ENCODE data around the gene ZNF77.
"Not testable (repeated sequence)": the region's sequence is repeated elsewhere in the genome, so short reads cannot be mapped to it uniquely, and the experiment has no call there.

Gene ZNF77

DNA sequence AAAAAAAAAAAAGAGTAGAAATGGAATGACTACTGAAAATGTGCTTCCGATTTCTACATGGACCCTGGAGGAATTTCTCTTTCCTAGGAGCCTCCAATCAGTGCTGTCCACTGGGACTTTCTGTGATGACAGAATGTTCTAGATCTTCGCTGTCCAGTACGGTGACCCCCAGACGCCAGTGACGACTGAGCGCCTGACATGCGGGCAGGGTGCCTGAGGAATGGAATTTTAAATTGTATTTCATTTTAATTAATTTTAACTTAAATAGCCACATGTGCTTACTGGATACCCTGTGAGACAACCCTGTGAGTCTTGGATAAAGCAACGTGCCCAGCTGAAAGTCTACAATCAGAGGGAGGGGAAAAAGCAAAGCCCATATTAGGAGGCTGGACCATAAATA lies 28.5 kb upstream of the ZNF77 start:
- DNase-seq (ENCODE audit: insufficient read length, low spot score) (no peak), FAIRE-seq (no peak)

DNA sequence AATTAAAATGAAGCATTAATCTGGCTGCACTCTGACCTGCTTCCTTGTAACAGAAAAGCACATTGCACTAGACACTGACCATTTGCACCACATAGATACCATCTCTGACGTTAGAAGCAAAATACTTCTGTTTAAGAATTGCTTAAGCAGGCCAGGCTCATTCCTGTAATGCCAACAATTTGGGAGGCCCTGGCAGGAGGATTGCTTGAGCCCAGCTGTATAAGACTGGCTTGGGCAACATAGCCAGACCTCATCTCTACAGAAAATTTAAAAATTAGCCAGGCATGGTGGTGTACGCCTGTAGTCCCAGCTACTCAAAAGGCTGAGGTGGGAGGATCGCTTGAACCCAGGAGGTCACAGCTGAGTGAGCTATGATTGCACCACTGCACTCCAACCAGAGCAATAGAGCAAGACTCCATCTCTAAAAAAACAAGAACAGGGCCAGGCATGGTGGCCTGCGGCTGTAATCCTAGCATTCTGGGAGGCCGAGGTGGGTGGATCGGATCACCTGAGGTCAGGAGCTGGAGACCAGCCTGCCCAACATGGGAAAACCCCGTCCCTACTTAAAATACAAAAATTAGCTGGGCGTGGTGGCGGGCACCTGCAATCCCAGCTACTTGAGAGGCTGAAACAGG lies 25.5 kb upstream of the ZNF77 start:
- no peak for DNase-seq (ENCODE audit: insufficient read length, low spot score)
- no peak for FAIRE-seq

DNA sequence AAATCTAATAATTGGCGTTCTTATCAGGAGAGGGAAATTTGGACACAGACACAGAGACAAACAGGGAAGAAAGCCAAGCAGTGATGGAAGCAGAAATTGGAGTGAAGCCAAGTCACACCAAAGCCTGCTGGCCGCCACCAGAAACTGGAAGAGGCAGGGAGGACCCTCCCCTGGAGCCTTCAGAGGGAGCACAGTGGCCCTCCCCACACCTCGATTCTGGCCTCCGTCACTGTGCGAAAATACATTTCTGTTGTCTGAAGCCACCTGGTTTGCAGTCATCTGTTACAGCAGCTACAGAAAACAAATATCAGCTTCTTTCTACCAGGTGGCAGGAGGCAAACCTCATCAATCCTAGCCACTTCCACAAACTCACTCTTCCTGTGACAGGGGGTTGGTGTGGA lies 24.3 kb upstream of the ZNF77 start:
- DNase-seq (ENCODE audit: insufficient read length, low spot score): no peak
- no peak for FAIRE-seq

DNA sequence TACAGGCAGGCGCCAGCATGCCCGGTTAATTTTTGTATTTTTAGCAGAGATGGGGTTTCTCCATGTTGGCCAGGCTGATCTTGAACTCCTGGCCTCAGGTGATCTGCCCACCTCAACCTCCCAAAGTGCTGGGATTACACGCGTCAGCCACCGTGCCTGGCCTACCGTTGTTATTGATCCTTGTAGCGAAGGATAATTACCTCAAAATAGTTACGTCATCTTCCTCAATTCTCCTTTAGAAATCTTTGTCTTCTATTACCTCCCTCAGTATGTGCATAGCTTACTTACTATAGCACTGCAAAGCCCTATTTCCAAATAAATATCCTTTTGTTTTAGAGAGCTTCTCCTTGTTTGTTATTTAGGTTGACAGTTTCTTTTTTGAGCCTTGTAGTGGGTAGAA lies 23.2 kb upstream of the ZNF77 start:
- FAIRE-seq (no peak), DNase-seq (ENCODE audit: insufficient read length, low spot score) (no peak)

DNA sequence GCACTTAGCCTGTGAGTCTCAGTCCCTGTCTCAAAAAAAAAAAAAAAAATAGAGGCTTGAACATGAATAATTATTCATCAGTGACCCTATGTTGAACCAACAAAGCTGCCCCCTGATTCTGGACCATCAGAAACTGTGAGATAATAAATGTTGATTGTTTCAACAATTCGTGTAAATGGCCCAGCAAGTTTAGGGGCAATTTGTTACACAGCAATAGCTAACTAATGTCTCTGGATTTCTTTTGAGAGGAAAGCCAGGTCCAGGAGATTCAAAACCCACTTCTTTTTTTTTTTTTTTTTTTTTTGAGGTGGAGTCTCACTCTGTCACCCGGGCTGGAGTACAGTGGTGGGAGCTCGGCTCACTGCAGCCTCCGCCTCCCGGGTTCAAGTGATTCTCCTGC lies 20.1 kb upstream of the ZNF77 start:
- FAIRE-seq (no peak), DNase-seq (ENCODE audit: insufficient read length, low spot score) (no peak)

DNA sequence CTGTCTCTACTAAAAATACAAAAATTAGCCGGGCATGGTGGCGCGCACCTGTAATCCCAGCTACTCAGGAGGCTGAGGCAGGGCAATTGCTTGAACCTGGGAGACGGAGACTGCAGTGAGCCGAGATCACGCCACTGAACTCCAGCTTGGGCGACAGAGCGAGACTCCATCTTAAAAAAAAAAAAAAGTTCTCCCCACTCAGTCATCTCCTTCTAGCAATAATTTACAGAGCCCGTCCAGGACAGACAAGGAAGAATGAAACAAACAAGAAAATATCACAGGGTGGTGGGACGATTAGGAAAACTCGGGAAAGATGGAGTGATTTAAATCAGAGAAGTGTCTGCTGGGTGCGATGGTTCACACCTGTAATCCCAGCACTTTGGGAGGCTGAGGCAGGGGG lies 18.9 kb upstream of the ZNF77 start:
- FAIRE-seq: not testable (repeated sequence)

DNA sequence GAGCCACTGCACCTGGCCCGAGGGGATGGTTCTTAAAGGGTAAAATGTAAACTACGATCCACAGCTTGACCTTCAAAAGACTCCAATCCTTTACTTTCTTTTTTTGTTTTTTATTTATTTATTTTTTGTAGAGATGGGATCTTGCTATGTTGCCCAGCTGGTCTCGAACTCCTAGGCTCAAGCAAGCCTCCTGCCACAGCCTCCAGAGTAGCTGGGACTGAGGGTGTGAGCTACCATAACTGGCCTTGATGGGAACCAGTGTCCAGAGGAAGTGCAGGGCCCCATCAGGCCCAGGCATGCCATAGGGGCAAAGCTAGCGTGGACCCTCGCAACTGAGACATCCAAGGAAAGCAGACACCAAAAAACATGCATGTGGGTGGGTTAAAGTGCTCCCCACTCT lies 18.4 kb upstream of the ZNF77 start:
- DNase-seq (ENCODE audit: insufficient read length, low spot score) (no peak), FAIRE-seq (no peak)

More for the DNA sequence above, 18.9 kb upstream of the ZNF77 start:
- not testable (repeated sequence) for DNase-seq (ENCODE audit: insufficient read length, low spot score)

DNA sequence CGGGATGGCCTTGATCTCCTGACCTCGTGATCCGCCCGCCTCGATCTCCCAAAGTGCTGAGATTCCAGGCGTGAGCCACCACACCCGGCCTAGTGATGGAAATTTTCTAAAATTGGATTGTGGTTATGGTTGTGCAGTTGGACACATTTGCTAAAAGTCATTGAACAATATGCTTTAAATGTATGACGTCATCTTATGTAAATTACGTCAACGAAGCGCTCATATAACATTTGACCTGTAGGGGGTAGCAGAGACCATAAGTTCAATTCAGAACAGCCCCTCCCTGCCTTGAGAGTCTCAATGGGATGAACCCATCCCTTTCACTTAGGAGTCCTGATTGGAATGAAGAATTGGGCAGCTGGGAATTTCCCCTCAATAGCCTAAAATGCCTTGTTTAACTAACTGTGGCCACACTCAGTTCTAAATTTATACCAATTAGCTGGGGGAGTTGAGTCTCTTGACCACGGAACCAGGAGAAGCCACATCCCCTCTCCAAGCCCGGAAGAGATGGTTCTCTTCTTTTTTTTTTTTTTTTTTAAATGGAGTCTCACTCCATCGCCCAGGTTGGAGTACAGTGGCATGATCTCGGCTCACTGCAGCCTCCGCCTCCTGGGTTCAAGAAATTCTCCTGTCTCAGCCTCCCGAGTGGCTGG lies 17.4 kb upstream of the ZNF77 start:
- DNase-seq (ENCODE audit: insufficient read length, low spot score) (no peak), FAIRE-seq (peak; percentile 94)

DNA sequence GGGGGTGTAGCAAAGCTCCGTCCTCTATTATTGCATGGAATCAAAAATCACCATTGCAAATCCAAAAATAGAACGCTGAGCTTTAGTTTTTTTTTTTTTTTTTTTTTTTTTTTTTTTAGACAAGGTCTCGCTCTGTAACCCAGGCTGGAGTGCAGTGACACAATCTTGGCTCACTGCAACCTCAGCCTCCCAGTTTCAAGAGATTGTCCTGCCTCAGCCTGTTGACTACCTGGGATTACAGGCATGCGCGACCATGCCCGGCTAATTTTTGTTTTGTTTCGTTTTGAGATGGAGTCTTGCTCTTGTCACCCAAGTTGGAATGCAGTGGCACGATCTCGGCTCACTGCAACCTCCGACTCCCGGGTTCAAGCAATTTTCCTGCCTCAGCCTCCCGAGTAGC lies 15.3 kb upstream of the ZNF77 start:
- DNase-seq (ENCODE audit: insufficient read length, low spot score): no peak
- no peak for FAIRE-seq

DNA sequence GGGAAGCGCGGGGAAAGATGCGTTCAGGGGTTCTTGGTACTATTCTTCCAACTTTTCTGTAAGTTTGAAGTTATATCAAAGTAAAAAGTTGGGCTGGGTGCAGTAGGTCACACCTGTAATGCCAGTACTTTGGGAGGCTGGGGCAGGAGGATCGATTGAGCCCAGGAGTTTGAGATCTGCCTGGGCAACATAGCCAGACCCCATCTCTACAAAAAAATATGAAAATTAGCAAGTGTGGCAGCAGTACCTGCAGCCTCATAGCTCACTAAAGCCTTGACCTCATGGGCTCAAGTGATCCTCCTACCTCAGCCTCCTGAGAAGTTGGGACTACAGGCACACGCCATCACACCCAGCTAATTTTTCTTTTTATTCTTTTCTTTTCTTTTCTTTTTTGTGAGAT lies 12.4 kb upstream of the ZNF77 start:
- DNase-seq (ENCODE audit: insufficient read length, low spot score) (no peak), FAIRE-seq (no peak)

DNA sequence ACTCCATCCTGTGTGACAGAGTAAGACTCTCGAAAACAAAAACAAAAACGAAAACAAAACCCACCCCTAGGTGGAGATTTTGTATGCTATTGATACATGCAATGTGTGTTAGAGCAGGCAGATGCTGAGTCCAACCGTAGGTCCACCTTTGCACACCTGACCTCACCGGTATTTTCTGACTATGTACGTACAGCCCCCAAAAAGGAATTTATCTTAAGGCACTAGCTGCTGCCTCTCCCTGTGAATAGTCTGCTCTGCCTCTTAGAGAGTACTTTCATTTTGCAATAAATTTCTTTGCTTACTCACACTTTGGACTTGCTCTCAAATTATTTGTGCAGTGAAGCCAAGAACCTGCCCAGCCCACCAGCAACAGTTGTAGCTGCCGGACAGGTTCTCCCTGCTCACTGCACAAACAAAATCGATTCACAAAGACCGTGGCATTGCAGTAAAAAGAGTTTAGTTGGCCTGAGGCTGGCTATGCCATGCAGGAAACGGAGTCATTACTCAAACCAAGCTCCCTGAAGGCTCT lies 8.2 kb upstream of the ZNF77 start:
- FAIRE-seq: no peak
- DNase-seq (ENCODE audit: insufficient read length, low spot score): no peak

DNA sequence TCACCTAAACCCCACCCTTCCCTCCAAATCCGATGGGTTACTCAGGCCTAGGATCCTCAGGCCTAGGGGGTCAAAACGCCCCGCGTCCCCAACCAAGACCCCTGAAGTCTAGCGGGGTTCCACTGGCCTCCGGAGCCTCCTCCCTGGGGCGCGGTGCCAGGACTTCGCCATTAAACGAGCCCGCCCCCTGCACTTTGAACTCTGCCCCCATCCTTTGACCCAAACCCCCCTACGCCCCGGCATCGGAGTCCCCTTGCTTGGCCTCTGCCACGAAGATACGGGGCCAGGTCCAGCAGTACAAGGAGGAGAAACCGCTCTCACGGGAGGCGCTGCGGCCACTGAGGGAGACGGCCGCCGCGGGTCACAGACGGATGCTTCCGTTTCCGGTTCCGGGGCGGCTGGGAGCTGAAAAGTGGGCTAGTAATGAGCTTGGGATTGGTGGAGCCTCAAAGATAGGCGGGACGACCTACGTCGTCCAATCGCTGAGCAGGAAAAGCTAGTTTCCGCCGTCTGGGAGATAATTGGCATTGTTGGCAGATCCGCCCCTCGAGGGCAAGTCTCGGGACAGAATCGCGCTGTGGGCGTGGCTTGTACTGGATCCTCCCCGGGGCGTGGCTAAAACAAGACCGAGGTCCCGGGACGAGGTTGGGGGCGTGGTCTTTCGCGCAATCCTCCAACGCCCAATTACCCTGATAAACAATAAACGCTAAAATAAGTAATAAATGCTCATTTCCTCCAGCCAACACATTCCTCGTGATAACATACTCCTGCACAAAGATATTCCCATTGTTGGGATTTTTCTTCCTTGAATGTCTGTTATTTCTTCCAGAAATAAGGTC lies 5.7 kb upstream of the ZNF77 start:
- peak; percentile 99 for FAIRE-seq
- DNase-seq (ENCODE audit: insufficient read length, low spot score): peak; percentile 93

DNA sequence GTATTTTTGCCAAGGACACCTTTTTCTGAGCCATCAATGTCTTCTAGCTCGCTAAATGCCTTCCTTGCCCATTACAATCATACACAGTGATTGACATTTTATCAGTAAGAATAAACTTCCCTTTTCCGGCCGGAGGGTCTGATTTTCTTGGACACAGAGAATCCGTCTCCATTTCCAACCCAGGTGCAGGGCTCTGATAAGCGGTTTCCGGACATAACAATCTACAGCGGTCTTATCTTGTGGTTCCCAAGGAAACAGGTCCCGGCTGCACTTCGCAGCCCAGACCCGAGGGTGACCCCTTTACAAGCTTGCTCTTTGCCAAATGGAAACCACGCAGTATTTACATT lies 5.1 kb upstream of the ZNF77 start:
- DNase-seq (ENCODE audit: insufficient read length, low spot score) (no peak), FAIRE-seq (no peak)

DNA sequence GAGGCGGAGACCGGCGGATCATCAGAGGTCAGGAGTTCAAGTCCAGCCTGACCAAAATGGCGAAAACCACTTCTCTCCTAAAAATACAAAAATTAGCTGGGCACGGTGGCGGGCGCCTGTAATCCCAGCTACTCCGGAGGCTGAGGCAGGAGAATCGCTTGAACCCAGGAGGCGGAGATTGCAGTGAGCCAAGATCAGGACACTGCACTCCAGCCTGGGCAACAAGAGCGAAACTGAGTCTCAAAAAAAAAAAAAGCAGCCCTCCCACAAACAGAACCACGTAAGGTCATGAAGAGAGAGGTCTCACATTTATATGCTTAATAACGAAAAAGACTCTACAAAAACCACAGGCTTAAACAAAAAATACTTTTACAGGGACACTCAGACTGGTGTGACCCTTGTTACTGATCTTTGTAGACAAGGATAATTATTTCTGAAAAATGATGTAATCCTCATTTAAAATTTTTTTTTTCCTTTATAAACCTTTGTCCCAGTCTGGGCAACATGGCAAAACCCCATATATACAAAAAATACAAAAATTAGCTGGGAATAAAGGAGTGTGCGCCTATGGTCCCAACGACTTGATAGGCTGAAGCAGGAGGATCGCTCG lies 909 bp upstream of the ZNF77 start:
- no peak for DNase-seq (ENCODE audit: insufficient read length, low spot score)
- no peak for FAIRE-seq

DNA sequence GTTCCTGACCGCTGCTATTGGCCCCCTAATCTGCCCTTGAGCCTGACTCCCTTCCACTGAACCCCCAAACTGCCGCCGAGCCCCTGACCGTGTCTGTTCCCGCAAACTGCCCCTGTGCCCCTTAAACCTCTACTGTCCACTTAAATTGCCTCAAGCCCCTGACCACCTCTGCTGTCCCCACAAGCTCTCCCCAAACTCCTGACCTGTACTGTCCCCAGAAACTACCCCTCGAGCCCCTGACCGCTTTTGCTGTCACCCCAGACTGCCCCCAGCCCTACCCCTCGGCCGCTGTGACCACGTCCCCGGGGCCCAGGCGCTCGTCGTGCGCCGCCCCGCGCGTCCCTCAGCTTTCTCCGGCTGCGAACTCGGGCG lies 382 bp downstream of the ZNF77 start:
- no peak for DNase-seq (ENCODE audit: insufficient read length, low spot score)
- no peak for FAIRE-seq

DNA sequence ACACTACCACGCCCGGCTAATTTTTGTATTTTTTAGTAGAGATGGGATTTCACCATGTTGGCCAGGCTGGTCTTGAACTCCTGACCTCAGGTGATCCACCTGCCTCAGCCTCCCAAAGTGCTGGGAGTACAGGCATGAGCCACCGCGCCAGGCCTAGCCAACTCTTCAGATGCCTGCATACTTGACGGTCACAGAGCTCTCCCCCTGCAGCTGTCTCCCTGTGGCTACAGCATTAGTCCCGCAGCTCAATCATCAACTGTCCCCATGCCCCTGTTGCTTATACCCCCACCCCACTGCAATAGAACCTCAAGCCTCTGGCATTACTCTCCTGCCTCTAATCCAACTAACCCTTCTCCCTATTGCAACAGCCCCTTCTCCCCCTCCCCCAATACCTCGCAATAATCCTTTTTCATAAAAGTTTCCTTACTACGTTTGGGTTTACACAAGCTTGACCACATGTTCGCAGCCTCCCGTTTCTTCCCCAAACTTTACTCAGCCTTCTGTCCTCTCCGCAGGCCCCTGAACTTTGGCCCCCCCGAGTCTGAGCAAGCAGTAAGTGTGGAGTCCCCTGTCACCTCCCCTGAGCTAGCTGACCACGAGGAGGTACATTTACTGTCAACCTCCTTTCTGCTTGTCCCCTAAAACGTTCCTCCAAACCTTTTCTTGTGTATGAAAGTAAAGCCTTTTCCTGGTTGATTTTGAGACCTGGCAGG lies 1.7 kb downstream of the ZNF77 start:
- DNase-seq (ENCODE audit: insufficient read length, low spot score) (no peak), FAIRE-seq (no peak)

DNA sequence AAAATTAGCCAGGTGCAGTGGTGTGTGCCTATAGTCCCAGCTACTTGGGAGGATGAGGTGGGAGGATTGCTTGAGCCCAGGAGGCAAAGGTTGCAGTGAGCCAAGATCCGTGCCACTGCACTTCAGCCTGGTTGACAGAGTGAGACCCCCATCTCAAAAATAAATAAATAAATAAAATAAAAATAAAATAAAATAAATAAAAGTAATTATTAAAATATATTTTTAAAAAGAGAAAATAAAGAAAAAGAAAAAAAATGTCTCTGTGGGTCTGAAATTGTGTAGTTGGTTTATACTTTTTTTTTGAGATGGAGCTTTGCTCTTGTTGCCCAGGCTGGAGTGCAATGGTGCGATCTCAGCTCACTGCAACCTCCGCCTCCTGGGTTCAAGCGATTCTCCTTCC lies 8.9 kb downstream of the ZNF77 start:
- DNase-seq (ENCODE audit: insufficient read length, low spot score); FAIRE-seq: not testable (repeated sequence)

DNA sequence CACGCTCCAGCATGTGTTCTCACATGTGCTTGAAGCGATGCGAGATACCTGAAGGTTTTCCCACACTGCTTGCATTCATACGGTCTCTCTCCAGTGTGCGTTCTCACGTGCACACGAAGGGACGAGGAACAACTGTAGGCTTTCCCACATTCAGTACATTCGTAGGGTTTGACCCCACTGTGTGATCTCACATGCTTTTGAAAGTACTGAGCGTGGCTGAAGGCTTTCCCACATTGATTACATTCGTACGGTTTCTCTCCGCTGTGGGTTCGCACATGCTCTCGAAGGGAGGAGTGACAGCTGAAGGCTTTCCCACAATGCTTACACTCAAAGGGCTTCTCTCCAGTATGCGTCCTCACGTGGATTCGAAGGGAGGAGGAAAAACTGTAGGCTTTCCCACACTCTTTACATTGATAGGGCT lies 11.3 kb downstream of the ZNF77 start:
- FAIRE-seq: no peak
- no peak for DNase-seq (ENCODE audit: insufficient read length, low spot score)

DNA sequence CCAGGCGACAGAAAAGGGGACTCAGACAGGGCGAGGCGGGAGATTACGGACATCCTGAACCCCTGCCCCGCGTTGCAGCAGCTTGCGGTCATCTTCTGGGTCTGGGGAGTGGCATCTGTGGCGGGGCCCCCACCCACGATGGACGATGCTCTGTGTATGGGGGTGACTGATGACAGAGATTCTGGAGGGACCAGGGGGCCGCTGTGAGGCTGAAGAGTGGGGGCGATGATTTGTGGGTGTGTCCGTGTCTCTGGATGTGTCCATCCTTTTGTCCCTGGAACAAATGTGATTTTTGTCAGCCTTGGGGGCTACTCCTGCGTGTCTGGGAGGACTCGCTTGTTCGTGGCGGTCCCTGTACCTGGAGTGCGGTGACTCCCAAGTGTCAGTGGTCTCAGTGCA lies 17.7 kb downstream of the ZNF77 start:
- FAIRE-seq: no peak
- no peak for DNase-seq (ENCODE audit: insufficient read length, low spot score)

DNA sequence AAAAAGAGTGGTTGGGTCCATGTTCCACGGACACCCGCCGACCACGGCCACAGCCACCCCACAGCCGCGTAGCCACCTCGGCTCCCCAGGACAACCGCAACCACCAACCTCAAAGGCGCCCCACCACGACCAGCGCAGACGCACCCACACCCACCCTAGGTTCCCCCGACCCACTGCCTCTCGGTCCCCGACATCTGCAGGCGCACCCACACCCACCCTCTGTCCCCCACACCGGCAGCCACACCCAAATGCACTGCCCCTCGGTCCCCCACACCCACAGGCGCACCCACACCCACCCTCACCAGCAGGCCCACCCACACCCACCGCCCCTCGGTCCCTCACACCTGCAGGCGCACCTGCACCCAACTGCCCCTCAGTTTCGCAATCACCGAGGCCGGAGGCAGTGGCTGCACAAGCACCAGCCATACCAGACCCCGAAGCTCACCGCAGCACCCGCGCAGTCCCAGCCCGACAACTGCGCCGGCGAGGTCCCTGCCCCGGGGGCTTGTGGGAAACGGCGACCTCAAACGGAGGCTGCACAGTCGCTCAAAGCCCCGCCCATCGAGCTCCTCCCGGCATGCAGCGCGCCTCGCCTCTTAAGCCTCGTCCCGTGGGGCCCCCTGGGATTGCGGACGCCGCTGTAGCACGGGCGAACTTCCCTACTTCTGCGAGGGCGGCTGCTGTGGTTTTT lies 18.3 kb downstream of the ZNF77 start:
- DNase-seq (ENCODE audit: insufficient read length, low spot score) (no peak), FAIRE-seq (no peak)

Measured in GM19239 (cell line).